NB4 (cell line): ENCODE data around the gene MSANTD7.
A peak's percentile ranks its signal among the peaks of the same experiment; 100 is the strongest.
"Not testable (repeated sequence)": the region's sequence is repeated elsewhere in the genome, so short reads cannot be mapped to it uniquely, and the experiment has no call there.

Experiments
- DNase-seq: peaks from one replicate; pipeline ENCODE4 v3.0.0; 2010; ENCODE audit warnings: low read depth
- H3K4me3 ChIP-seq: one replicate; pipeline ENCODE4 v1.5.1; 2011; ENCODE audit warnings: mild to moderate bottlenecking, low read depth, low read length, moderate library complexity
- MAX ChIP-seq: IDR thresholded peaks from 2 replicates; pipeline ENCODE4 v1.6.1; 2011; ENCODE audit warnings: low read depth, low read length
- MYC ChIP-seq: IDR thresholded peaks from 2 replicates; pipeline ENCODE4 v1.6.1; 2011; ENCODE audit warnings: low read depth, low read length
- POLR2A ChIP-seq: IDR thresholded peaks from 2 replicates; pipeline ENCODE4 v1.6.1; 2011; ENCODE audit warnings: mild to moderate bottlenecking; ENCODE audit not compliant: insufficient read length; ENCODE audit errors: extremely low read depth
- TF ChIP-seq, protein P1 (sequence below): IDR thresholded peaks from one replicate; pipeline ENCODE4 v1.5.1; 2012; ENCODE audit warnings: low read depth, low read length

Gene MSANTD7

DNA sequence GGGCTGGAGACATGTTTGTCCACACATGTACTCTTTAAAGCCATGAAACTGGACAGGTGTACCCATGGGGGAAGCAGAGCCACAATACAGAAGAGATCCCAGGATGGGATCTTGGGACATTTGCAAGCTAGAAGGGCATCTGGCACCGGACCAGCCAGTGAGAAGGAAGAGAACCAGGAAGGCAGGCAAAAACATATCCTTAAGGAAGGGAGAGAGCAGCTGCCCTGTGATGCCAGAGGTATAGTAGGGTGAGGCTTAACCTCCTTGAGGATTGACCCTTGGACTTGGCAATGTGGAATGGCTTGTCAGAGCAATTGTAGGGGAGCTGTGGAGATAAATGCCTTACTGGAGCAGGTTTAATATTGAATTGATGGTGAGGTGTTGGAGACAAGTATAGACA, 22.7 kb downstream of the MSANTD7 start:
- DNase-seq, result no peak
- TF ChIP-seq, protein P1, sequence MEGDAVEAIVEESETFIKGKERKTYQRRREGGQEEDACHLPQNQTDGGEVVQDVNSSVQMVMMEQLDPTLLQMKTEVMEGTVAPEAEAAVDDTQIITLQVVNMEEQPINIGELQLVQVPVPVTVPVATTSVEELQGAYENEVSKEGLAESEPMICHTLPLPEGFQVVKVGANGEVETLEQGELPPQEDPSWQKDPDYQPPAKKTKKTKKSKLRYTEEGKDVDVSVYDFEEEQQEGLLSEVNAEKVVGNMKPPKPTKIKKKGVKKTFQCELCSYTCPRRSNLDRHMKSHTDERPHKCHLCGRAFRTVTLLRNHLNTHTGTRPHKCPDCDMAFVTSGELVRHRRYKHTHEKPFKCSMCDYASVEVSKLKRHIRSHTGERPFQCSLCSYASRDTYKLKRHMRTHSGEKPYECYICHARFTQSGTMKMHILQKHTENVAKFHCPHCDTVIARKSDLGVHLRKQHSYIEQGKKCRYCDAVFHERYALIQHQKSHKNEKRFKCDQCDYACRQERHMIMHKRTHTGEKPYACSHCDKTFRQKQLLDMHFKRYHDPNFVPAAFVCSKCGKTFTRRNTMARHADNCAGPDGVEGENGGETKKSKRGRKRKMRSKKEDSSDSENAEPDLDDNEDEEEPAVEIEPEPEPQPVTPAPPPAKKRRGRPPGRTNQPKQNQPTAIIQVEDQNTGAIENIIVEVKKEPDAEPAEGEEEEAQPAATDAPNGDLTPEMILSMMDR, result no peak
- no peak for TF ChIP-seq MYC
- H3K4me3 ChIP-seq, result no peak overlapping the region

- DNase-seq, H3K4me3 ChIP-seq: not testable (repeated sequence)
Observed at GRCh38 chr10:14864466-14864865, 26.4 kb downstream of the MSANTD7 start.

DNA sequence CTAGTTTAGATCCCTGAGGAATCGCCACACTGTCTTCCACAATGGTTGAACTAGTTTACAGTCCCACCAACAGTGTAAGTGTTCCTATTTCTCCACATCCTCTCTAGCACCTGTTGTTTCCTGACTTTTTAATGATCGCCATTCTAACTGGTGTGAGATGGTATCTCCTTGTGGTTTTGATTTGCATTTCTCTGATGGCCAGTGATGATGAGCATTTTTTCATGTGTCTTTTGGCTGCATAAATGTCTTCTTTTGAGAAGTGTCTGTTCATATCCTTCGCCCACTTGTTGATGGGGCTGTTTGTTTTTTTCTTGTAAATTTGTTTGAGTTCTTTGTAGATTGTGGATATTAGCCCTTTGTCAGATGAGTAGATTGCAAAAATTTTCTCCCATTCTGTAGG, 26.8 kb downstream of the MSANTD7 start:
- DNase-seq, H3K4me3 ChIP-seq: not testable (repeated sequence)

DNA sequence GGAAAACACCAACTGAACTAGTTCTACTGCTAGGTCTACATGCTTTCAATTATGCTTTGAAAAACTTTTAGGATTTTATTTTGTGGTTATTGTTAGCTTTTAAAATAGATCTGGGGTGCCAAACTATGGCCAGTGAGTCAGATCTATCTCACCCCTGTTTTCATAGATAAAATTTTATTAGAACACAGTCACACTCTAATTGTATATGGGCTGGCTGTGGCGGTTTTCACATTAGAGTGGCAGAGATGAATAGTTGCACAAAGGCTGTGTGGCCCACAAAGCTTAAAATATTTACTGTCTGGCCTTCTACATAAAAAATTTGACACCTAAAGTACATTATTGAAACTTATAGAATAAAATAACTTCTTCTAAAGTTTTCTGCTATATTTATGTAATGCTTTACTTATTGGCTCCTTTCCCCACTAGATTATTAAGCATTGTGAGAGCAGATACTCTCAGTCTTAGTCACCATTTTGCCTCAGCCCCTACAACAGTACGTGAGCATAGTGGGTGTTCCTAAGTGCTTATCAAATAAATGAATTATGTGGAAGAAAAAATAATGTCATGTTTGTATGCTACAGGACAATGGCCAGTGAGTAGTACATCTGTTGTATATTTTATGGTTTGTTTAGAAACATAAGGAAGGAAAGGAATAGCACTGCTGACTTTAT, 35.1 kb downstream of the MSANTD7 start:
- TF ChIP-seq POLR2A (no peak), MYC (no peak), MAX (no peak)
- TF ChIP-seq, protein P1, result no peak
- H3K4me3 ChIP-seq, result no peak overlapping the region
- DNase-seq, result no peak

GRCh38 chr10:14875941-14876340, 37.8 kb downstream of the MSANTD7 start:
- no peak for TF ChIP-seq MAX
- TF ChIP-seq MYC, result no peak
- TF ChIP-seq, protein P1, result no peak
- TF ChIP-seq POLR2A, result no peak
- DNase-seq, result no peak
- H3K4me3 ChIP-seq, result no peak overlapping the region

- TF ChIP-seq POLR2A (no peak), MAX (no peak)
- no peak overlapping the region for H3K4me3 ChIP-seq
- no peak for DNase-seq
Observed at GRCh38 chr10:14876764-14877163, 38.7 kb downstream of the MSANTD7 start.

GRCh38 chr10:14878266-14879123, 40.4 kb downstream of the MSANTD7 start, which contains the start of gene SUV39H2:
TSS of gene SUV39H2 (plus strand) at chr10:14878866. CDS start at chr10:14878889, 23 bp downstream.
- TF ChIP-seq POLR2A, result peak; percentile 63
- TF ChIP-seq MYC, result 0 out of 2 replicates have a peak, but pooled peaks have one; percentile 44
- TF ChIP-seq MAX, result peak; percentile 27; the same call in 1 of the 2 replicates
- TF ChIP-seq, protein P1, result no peak
- peak within 1 kb of the TSS; percentile 83 for H3K4me3 ChIP-seq
- peak; percentile 91 for DNase-seq
